ENCODE measurements around the gene RPS27.
A peak's percentile ranks its signal among the peaks of the same experiment; 100 is the strongest.

RPS27 gene

GRCh38 chr1:153990468-153991150, at the start of gene RPS27:
TSS of gene RPS27 (plus strand) at chr1:153990762. CDS start at chr1:153990797, 35 bp downstream.
- DNase-seq (ENCODE audit: low read depth in 2 of 2), result peak; percentile 74 to 75

GRCh38 chr1:153941826-153942725, 48.5 kb upstream of the RPS27 start:
- no peak for DNase-seq (ENCODE audit: low read depth in 2 of 2)

- DNase-seq (ENCODE audit: low read depth in 2 of 2), result no peak
Observed at GRCh38 chr1:153942766-153943549, 47.6 kb upstream of the RPS27 start.

GRCh38 chr1:153944005-153944826, 46.3 kb upstream of the RPS27 start:
- DNase-seq (ENCODE audit: low read depth in 2 of 2), result no peak

- DNase-seq (ENCODE audit: low read depth in 2 of 2), result no peak
Observed at GRCh38 chr1:153944827-153945117, 45.8 kb upstream of the RPS27 start.

GRCh38 chr1:153945131-153945794, 45.3 kb upstream of the RPS27 start:
- peak; percentile 48 to 67 for DNase-seq (ENCODE audit: low read depth in 2 of 2)

GRCh38 chr1:153945795-153946621, 44.6 kb upstream of the RPS27 start:
- DNase-seq (ENCODE audit: low read depth in 2 of 2), result peak; percentile 45 to 58

GRCh38 chr1:153946622-153947241, 43.8 kb upstream of the RPS27 start, which contains the start of gene DENND4B:
TSS of gene DENND4B (minus strand) at chr1:153946718. CDS start at chr1:153944374, 2,344 bp downstream.
- peak; percentile 60 to 66 for DNase-seq (ENCODE audit: low read depth in 2 of 2)

- no peak for DNase-seq (ENCODE audit: low read depth in 2 of 2)
Observed at GRCh38 chr1:153951183-153951582, 39.4 kb upstream of the RPS27 start.

- DNase-seq (ENCODE audit: low read depth in 2 of 2), result no peak
Observed at GRCh38 chr1:153951801-153952200, 38.8 kb upstream of the RPS27 start.

- no peak for DNase-seq (ENCODE audit: low read depth in 2 of 2)
Observed at GRCh38 chr1:153953859-153954365, 36.6 kb upstream of the RPS27 start.

GRCh38 chr1:153954826-153955225, 35.7 kb upstream of the RPS27 start:
- DNase-seq (ENCODE audit: low read depth in 2 of 2), result no peak

GRCh38 chr1:153956997-153957715, 33.4 kb upstream of the RPS27 start:
- no peak for DNase-seq (ENCODE audit: low read depth in 2 of 2)

GRCh38 chr1:153957744-153958110, 32.8 kb upstream of the RPS27 start:
- DNase-seq (ENCODE audit: low read depth in 2 of 2), result no peak

- DNase-seq (ENCODE audit: low read depth in 2 of 2), result peak; percentile 94 to 98
Observed at GRCh38 chr1:153958111-153958960, 32.2 kb upstream of the RPS27 start, which contains the start of gene CRTC2. TSS of gene CRTC2 (minus strand) at chr1:153958612. CDS start at chr1:153958497, 115 bp downstream.

GRCh38 chr1:153958961-153959260, 31.7 kb upstream of the RPS27 start:
- no peak for DNase-seq (ENCODE audit: low read depth in 2 of 2)

GRCh38 chr1:153959454-153959853, 31.1 kb upstream of the RPS27 start:
- no peak for DNase-seq (ENCODE audit: low read depth in 2 of 2)

GRCh38 chr1:153960206-153960605, 30.4 kb upstream of the RPS27 start:
- no peak for DNase-seq (ENCODE audit: low read depth in 2 of 2)
